Measurements from ENCODE around the gene PMEPA1. TPM values are rescaled to one million over a fixed set of nuclear protein-coding genes. Genes with fewer than 3 reads are reported as not detected.

The PMEPA1 gene
- total RNA-seq, 2 donors from 2014 or later, result 28.3 to 60.3 TPM

GRCh38 chr20:57609842-57610167 is 100.0 kb downstream of the PMEPA1 start:
- ATAC-seq (no peak), DNase-seq (no peak)
- intact Hi-C loops (cut with DNase I), result loop anchor here in 1 of 2 donors (5.0 kb wide), 1 partner anchor 592 kb away; no protein-coding TSS in a partner anchor

DNA sequence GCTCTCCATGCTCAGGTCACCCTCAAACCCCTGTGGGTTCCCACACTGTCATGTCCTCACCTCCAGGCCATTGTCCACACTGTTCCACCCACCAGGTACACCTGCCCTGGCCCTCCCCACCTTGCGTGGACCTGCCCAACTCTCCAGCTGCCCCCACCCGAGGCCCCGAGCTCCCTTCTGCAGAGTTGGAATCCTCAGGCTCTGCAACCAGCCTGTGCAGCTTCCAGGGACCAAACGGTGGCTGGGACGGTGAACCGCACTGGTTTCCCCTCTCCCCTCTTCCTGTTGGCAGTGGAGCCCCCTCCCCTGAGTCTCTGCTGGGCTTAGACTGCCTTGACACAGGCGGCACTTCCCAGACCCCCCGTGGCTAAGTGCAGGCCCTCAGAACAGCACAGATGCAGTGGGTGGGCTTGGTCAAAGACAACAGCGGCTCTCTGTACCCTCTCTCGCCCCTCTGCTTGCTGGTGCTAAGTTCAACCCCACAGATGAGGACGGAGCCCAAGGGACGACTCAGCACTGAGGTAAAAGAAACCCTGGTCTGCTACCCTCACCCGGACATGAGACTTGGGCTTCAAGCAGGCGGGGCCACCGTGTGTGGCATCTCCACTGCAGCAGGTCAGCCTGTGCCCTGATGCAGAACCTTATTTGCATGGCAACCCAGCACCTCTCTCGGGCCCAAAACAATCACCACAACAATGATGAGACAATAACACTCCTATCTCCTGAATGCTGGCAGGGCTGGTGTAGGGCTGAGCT is 100.6 kb downstream of the PMEPA1 start:
- DNase-seq, result no peak
- no peak for ATAC-seq
- intact Hi-C loops (cut with DNase I), result no loop called here

GRCh38 chr20:57608516-57608915 is 101.3 kb downstream of the PMEPA1 start:
- no peak for DNase-seq
- intact Hi-C loops (cut with DNase I), result no loop called here
- ATAC-seq, result no peak

GRCh38 chr20:57605878-57606277 is 103.9 kb downstream of the PMEPA1 start:
- intact Hi-C loops (cut with DNase I), result no loop called here
- no peak for ATAC-seq
- DNase-seq, result no peak

- intact Hi-C loops (cut with DNase I), result no loop called here
- peak in 1 of 2 donors; percentile 23 for ATAC-seq
- no peak for DNase-seq
These were observed 104.8 kb downstream of the PMEPA1 start for GRCh38 chr20:57605045-57605444.

DNA sequence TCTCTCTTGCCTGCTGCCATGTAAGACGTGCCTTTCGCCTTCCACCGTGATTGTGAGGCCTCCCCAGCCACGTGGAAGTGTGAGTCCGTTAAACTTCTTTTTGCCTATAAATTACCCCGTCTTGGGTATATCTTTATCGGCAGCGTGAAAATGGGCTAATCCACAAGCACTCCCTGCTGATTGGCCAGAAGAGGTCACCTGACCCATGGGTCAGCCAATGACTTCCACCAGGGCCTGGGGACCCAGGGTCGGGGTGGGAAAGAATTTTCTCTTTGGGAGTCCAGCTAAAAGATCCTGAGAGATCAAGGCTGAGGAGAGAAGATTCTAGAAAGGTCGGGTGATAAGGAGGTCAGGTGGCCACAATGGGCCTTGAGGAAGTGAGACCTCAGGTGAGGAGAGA is 106.7 kb downstream of the PMEPA1 start:
- DNase-seq, result no peak
- ATAC-seq, result no peak
- intact Hi-C loops (cut with DNase I), result no loop called here

GRCh38 chr20:57601737-57602136 is 108.1 kb downstream of the PMEPA1 start:
- DNase-seq (no peak), ATAC-seq (no peak)
- intact Hi-C loops (cut with DNase I), result no loop called here

- DNase-seq (no peak), ATAC-seq (no peak)
- intact Hi-C loops (cut with DNase I), result no loop called here
These were observed 108.6 kb downstream of the PMEPA1 start for GRCh38 chr20:57601211-57601570.

DNA sequence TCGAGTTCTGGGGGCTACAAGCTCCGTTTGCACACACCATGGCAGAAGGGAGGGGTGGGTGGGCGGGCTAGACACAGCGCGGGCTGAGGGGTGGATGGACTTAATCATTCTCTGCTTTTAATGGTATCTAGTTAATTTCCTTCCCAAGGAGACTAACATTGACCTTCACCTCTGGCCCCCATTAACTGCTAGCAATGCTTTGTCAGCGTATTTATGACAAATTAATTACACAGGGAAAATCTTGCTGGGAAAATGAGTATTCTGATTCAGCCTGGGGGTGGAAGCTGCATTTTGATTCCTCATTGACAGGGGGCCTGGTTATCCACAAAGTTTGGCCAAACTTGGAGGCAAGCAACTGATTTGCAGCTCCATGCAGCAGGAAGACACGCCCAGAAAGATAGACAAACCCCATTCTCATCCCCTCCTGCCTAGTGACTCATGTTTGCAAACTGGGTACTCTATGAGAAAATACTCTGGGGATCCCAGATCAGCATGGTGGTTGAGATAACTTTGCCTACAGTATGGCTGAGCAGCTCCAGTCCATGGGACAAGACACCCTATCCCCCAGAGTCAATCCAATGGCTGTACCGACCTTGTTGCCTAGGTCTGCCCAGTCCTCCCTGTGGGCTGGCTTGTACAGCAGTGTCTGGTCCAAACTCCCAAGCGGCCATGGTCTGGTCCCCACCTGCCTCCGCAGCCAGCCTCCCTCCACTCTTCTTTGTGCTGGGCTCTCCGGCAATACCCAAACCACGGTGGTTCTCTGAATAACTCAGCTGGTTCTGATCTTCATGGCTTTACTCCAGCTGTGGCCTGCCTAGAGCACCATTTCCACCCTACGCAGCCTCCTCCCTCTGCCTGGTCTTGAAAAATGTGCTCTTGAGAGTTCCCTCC is 109.2 kb downstream of the PMEPA1 start:
- DNase-seq (no peak), ATAC-seq (no peak)
- intact Hi-C loops (cut with DNase I), result no loop called here

DNA sequence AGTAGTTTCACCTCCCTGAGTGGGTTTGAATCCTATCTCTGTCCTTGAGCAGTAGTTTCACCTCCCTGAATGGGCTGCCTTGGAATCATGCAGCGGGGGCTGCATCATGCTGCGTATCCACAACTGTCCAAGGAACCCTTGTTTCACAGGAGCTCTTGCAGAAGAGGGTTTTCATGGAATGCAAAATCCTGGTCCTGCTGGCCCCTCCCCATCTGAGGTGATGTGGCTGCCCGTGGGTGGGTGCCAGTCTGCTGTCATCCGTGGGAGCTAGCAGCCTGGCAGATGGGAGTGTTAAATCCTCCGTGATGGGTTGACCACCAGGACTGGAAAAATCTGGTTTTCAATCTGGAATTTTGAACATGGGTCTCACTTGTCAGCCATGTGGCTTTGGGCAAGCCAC is 111.3 kb downstream of the PMEPA1 start:
- intact Hi-C loops (cut with DNase I), result loop anchor here (5.0 to 10.0 kb wide), 2 partner anchors 214 to 609 kb away; no protein-coding TSS in a partner anchor
- ATAC-seq (no peak), DNase-seq (no peak)

Other genes with a start within 250 kb of the PMEPA1 start
- gene CTCFL, start 184.9 kb downstream of the PMEPA1 start, total RNA-seq, result not detected
- 10 to 100 TPM; 21.6 to 72.2 TPM for gene PCK1, start 148.9 kb downstream of the PMEPA1 start, total RNA-seq
- gene ZBP1, start 89.6 kb downstream of the PMEPA1 start, total RNA-seq, result under 1 TPM in 1 of 2 donors, not detected in 1; 0.47 TPM